Measurements from ENCODE around the gene NUTM1.

- TF ChIP-seq, protein P1, sequence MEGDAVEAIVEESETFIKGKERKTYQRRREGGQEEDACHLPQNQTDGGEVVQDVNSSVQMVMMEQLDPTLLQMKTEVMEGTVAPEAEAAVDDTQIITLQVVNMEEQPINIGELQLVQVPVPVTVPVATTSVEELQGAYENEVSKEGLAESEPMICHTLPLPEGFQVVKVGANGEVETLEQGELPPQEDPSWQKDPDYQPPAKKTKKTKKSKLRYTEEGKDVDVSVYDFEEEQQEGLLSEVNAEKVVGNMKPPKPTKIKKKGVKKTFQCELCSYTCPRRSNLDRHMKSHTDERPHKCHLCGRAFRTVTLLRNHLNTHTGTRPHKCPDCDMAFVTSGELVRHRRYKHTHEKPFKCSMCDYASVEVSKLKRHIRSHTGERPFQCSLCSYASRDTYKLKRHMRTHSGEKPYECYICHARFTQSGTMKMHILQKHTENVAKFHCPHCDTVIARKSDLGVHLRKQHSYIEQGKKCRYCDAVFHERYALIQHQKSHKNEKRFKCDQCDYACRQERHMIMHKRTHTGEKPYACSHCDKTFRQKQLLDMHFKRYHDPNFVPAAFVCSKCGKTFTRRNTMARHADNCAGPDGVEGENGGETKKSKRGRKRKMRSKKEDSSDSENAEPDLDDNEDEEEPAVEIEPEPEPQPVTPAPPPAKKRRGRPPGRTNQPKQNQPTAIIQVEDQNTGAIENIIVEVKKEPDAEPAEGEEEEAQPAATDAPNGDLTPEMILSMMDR (optimal IDR thresholded peaks at IDR 0.05 in 1 of 3, IDR thresholded peaks at IDR 0.05 in 1 of 3, conservative IDR thresholded peaks at IDR 0.05 in 1 of 3; ENCODE audit: extremely low read depth in 1 of 3, insufficient read depth in 2 of 3, low read length in 3 of 3), result no peak
- no peak for TF ChIP-seq EZH2 (IDR thresholded peaks at IDR 0.05; ENCODE audit: low read length)
Measured at GRCh38 chr15:34329006-34329405, 14.1 kb upstream of the NUTM1 start.

Data from keratinocyte (primary cell).